Measurements from ENCODE around the gene CSAG1.
"Not testable (repeated sequence)": the region's sequence is repeated elsewhere in the genome, so short reads cannot be mapped to it uniquely, and the experiment has no call there.

The CSAG1 gene, protein sequence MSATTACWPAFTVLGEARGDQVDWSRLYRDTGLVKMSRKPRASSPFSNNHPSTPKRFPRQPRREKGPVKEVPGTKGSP

DNA sequence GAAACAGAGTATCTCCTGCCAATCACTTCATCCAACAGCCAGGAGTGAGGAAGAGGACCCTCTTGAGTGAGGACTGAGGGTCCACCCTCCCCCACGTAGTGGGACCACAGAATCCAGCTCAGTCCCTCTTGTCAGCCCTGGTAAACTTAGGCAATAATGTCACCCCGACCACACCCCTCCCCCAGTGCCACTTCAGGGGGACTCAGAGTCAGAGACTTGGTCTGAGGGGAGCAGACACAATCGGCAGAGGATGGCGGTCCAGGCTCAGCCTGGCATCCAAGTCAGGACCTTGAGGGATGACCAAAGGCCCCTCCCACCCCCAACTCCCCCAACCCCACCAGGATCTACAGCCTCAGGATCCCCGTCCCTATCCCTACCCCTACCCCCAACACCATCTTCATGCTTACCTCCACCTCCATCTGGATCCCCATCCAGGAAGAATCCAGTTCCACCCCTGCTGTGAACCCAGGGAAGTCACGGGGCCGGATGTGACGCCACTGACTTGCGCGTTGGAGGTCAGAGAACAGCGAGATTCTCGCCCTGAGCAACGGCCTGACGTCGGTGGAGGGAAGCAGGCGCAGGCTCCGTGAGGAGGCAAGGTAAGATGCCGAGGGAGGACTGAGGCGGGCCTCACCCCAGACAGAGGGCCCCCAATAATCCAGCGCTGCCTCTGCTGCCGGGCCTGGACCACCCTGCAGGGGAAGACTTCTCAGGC is at the start of gene CSAG1, which contains the start of gene MAGEA12:
TSS of gene CSAG1 (minus strand) at position 461 of the 715 bp plus-strand sequence. CDS start 1,261 bp downstream, outside the sequence.
TSS of gene MAGEA12 (plus strand) at position 497 of the 715 bp plus-strand sequence. CDS start 2,405 bp downstream, outside the sequence.
- DNase-seq = no peak

GRCh38 chrX:152769549-152770289 is 36.2 kb upstream of the CSAG1 start, which contains the start of gene MAGEA6:
Gene MAGEA6, minus strand, starts transcription at chrX:152769689. Its CDS starts 2,039 bp downstream, at chrX:152767650.
- not testable (repeated sequence) for DNase-seq

DNA sequence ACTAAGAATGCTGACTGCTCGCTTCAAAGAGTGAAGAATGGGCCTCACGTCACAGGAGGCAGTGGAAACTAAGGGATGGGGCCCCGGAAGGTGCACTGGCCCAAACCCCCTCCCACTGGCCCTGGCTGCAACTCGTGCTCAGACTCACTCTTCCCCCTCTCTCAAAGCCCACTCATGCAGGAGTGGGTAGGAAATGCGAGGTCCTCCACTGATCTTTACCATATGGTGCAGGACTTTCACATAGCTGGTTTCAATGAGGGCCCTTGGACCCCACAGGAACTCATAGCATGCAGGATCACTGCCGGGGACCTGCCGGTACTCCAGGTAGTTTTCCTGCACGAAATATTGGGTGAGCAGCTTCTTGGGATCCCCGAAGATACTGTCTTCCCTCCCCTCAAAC is 33.0 kb upstream of the CSAG1 start:
- not testable (repeated sequence) for DNase-seq

DNA sequence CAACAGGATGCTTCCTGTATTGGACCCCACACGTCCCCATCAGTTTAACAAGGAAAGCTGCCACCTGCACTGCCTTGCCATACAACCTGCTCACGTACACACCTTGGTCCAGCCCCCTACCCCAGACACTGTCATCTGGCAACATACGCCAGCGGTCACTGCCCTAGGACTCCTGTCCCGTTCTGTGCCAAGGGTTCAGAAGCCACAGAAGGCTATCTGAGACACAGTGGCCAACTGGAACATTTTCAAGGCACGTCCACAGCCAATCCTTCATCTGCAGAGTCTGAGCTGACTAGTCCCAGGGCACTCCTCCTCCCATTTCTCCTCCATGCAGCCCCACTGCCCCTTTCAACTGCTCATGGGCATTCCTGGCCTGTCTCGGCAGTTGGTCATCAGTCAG is 28.1 kb upstream of the CSAG1 start:
- DNase-seq = not testable (repeated sequence)

DNA sequence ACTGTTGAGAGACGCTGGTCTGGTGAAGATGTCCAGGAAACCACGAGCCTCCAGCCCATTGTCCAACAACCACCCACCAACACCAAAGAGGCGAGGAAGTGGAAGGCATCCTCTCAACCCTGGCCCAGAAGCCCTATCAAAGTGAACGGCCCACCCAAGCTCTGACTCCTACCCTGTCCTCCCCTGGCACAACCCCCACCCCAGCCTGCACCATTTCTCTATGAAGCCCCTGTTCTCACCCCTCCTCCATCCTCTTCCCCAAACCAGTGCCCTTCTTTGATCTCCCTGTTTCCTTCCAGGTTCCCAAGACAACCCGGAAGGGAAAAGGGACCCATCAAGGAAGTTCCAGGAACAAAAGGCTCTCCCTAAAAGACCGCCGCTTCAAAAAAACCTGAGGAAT is 26.0 kb upstream of the CSAG1 start:
- not testable (repeated sequence) for DNase-seq

DNA sequence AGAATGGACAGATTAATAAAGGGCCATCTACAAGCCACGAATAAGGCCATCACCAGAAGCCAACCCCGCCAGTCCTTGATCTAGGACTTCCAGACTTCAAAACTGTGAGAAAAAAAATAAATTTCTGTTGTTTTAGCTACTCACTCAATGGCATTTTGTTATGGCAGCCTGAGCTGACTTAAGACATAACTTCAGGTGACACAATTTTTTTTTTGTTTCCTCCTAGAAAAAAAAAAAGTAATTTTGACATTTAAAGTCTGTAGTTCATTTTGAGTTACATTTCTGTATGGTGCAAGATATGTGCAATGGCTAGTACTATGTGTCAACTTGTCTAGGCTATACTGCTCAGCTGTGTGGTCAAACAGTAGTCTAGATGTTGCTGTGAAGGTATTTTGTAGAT is 25.4 kb upstream of the CSAG1 start, which contains the start of gene CSAG3:
TSS of gene CSAG3 (plus strand) at position 301 of the 400 bp plus-strand sequence.
- DNase-seq = not testable (repeated sequence)

- not testable (repeated sequence) for DNase-seq
Measured at GRCh38 chrX:152754871-152755270, 21.4 kb upstream of the CSAG1 start.

DNA sequence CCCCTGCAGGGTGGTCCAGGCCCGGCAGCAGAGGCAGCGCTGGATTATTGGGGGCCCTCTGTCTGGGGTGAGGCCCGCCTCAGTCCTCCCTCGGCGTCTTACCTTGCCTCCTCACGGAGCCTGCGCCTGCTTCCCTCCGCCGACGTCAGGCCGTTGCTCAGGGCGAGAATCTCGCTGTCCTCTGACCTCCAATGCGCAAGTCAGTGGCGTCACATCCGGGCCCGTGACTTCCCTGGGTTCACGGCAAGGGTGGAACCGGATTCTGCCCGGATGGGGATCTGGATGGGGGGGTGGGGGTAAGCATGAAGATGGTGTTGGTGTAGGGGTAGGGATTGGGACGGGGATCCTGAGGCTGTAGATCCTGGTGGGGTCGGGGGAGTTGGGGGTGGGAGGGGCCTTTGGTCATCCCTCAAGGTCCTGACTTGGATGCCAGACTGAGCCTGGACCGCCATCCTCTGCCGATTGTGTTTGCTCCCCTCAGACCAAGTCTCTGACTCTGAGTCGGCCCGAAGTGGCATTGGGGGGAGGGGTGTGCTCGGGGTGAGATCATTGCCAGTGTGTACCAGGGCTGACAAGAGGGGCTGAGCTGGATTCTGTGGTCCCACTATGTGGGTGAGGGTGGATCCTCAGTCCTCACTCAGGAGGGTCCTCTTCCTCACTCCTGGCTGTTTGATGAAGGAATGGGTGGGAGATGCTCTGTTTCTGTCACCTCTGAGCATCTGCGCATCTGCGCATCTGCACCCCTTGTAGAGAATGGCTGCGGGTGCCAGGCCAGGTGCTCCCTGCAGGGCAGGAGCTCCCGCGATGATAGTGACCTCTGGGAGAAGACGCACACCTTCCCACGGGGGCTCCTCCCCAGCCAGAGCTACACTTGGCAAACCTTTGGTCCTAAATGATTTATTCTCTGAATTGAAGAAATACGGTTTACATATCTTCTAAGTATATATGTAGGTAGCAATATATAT is 20.4 kb upstream of the CSAG1 start, which contains the start of gene MAGEA2:
TSS of gene MAGEA2 (minus strand) at position 157 of the 965 bp plus-strand sequence. CDS start 2,479 bp downstream, outside the sequence.
- not testable (repeated sequence) for DNase-seq

- DNase-seq = no peak
Measured at GRCh38 chrX:152738560-152738959, 5.0 kb upstream of the CSAG1 start.

DNA sequence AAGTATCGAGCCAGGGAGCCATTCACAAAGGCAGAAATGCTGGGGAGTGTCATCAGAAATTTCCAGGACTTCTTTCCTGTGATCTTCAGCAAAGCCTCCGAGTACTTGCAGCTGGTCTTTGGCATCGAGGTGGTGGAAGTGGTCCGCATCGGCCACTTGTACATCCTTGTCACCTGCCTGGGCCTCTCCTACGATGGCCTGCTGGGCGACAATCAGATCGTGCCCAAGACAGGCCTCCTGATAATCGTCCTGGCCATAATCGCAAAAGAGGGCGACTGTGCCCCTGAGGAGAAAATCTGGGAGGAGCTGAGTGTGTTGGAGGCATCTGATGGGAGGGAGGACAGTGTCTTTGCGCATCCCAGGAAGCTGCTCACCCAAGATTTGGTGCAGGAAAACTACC is 3.0 kb upstream of the CSAG1 start:
- DNase-seq = not testable (repeated sequence)

- no peak for DNase-seq
Measured at GRCh38 chrX:152735860-152736511, 2.5 kb upstream of the CSAG1 start.

DNA sequence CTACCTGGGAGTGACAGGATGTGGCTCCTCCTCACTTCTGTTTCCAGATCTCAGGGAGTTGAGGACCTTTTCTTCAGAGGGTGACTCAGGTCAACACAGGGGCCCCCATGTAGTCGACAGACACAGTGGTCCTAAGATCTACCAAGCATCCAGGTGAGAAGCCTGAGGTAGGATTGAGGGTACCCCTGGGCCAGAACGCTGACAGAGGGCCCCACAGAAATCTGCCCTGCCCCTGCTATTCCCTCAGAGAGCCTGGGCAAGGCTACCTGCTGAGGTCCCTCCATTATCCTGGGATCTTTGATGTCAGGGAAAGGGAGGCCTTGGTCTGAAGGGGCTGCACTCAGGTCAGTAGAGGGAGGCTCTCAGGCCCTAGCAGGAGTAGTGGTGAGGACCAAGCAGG is 1.6 kb upstream of the CSAG1 start:
- no peak for DNase-seq

DNA sequence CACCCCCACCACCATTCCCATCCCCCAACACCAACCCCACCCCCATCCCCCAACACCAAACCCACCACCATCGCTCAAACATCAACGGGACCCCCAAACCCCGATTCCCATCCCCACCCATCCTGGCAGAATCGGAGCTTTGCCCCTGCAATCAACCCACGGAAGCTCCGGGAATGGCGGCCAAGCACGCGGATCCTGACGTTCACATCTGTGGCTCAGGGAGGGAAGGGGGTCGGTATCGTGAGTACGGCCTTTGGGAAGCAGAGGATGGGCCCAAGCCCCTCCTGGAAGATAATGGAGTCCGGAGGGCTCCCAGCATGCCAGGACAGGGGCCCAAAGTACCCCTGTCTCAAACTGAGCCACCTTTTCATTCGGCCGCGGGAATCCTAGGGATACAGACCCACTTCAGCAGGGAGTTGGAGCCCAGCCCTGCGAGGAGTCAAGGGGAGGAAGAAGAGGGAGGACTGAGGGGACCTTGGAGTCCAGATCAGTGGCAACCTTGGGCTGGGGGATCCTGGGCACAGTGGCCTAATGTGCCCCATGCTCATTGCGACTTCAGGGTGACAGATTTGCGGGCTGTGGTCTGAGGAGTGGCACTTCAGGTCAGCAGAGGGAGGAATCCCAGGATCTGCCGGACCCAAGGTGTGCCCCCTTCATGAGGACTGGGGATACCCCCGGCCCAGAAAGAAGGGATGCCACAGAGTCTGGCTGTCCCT is 780 bp upstream of the CSAG1 start:
- DNase-seq = not testable (repeated sequence)

DNA sequence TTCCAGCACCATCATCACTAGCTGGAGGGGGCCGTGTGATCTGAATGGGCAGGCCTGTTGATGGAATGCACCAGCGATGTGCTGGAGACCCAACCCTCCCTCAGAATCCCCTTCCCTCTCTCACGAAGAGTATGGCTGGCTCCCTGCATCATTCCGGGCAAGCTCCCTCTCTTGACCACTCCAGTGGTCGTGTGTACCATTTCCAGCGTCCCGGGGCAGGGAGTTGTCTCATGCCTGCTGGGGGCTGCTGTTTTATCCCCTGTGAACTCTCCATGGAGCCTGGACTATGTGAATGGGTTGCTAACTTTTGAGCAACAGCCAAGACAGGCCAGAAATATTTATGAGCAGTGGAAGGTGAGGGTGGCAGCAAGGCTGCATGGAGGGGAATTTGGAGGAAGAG is 8.1 kb downstream of the CSAG1 start:
- no peak for DNase-seq

DNA sequence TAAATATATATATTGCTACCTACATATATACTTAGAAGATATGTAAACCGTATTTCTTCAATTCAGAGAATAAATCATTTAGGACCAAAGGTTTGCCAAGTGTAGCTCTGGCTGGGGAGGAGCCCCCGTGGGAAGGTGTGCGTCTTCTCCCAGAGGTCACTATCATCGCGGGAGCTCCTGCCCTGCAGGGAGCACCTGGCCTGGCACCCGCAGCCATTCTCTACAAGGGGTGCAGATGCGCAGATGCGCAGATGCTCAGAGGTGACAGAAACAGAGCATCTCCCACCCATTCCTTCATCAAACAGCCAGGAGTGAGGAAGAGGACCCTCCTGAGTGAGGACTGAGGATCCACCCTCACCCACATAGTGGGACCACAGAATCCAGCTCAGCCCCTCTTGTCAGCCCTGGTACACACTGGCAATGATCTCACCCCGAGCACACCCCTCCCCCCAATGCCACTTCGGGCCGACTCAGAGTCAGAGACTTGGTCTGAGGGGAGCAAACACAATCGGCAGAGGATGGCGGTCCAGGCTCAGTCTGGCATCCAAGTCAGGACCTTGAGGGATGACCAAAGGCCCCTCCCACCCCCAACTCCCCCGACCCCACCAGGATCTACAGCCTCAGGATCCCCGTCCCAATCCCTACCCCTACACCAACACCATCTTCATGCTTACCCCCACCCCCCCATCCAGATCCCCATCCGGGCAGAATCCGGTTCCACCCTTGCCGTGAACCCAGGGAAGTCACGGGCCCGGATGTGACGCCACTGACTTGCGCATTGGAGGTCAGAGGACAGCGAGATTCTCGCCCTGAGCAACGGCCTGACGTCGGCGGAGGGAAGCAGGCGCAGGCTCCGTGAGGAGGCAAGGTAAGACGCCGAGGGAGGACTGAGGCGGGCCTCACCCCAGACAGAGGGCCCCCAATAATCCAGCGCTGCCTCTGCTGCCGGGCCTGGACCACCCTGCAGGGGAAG is 19.4 kb downstream of the CSAG1 start, which contains the start of gene MAGEA2B:
TSS of gene MAGEA2B (plus strand) at position 814 of the 973 bp plus-strand sequence. CDS start 2,479 bp downstream, outside the sequence.
- not testable (repeated sequence) for DNase-seq

DNA sequence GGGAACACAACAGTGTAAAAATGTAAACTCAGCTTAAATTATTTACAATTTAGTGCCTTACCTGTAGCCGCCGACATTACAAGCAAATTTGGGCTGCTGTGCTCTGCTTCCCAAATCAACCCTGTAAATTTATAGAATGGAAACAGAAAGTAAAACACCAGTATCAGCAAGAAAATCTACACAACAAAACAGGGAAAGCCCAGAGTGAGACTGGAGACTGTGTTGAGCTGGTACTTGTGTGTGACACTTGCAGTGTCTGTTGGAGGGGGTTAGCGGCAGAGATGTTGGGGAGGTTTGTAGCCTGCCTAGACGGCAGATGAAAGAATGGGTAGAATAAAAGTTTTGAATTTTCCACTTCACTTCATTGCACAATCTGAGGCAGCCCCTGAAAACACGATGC is 20.3 kb downstream of the CSAG1 start:
- DNase-seq = not testable (repeated sequence)

DNA sequence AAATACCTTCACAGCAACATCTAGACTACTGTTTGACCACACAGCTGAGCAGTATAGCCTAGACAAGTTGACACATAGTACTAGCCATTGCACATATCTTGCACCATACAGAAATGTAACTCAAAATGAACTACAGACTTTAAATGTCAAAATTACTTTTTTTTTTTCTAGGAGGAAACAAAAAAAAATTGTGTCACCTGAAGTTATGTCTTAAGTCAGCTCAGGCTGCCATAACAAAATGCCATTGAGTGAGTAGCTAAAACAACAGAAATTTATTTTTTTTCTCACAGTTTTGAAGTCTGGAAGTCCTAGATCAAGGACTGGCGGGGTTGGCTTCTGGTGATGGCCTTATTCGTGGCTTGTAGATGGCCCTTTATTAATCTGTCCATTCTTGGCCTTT is 24.3 kb downstream of the CSAG1 start, which contains the start of gene CSAG2:
TSS of gene CSAG2 (minus strand) at position 101 of the 400 bp plus-strand sequence. CDS start 161 bp downstream, outside the sequence.
- not testable (repeated sequence) for DNase-seq

DNA sequence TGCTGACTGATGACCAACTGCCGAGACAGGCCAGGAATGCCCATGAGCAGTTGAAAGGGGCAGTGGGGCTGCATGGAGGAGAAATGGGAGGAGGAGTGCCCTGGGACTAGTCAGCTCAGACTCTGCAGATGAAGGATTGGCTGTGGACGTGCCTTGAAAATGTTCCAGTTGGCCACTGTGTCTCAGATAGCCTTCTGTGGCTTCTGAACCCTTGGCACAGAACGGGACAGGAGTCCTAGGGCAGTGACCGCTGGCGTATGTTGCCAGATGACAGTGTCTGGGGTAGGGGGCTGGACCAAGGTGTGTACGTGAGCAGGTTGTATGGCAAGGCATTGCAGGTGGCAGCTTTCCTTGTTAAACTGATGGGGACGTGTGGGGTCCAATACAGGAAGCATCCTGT is 27.0 kb downstream of the CSAG1 start:
- not testable (repeated sequence) for DNase-seq

- DNase-seq = not testable (repeated sequence)
Measured at GRCh38 chrX:152700390-152700789, 33.1 kb downstream of the CSAG1 start.
